ENCODE measurements around the gene SH3GL1.

SH3GL1 gene

GRCh38 chr19:4376028-4376670, 24.2 kb downstream of the SH3GL1 start:
- no peak for TF ChIP-seq CTCF (conservative IDR thresholded peaks at IDR 0.05; ENCODE audit: control insufficient read depth, insufficient read depth, low read depth, low read length)
- no peak overlapping the region for H3K4me3 ChIP-seq (ENCODE audit: control insufficient read depth, low read depth, low read length)

GRCh38 chr19:4375164-4376027, 25.0 kb downstream of the SH3GL1 start:
- peak; percentile 55 for TF ChIP-seq CTCF (conservative IDR thresholded peaks at IDR 0.05; ENCODE audit: control insufficient read depth, insufficient read depth, low read depth, low read length)
- DNase-seq (ENCODE audit: low read depth) = peak; percentile 84
- H3K4me3 ChIP-seq (ENCODE audit: control insufficient read depth, low read depth, low read length) = no peak overlapping the region

More at GRCh38 chr19:4376028-4376670, 24.2 kb downstream of the SH3GL1 start:
- no peak for DNase-seq (ENCODE audit: low read depth)

GRCh38 chr19:4374498-4375163, 25.7 kb downstream of the SH3GL1 start:
- H3K4me3 ChIP-seq (ENCODE audit: control insufficient read depth, low read depth, low read length) = no peak overlapping the region

GRCh38 chr19:4373601-4374497, 26.5 kb downstream of the SH3GL1 start:
- peak; percentile 50 for DNase-seq (ENCODE audit: low read depth)
- TF ChIP-seq CTCF (conservative IDR thresholded peaks at IDR 0.05; ENCODE audit: control insufficient read depth, insufficient read depth, low read depth, low read length) = no peak
- H3K4me3 ChIP-seq (ENCODE audit: control insufficient read depth, low read depth, low read length) = no peak overlapping the region

More at GRCh38 chr19:4374498-4375163, 25.7 kb downstream of the SH3GL1 start:
- peak; percentile 96 for DNase-seq (ENCODE audit: low read depth)
- no peak for TF ChIP-seq CTCF (conservative IDR thresholded peaks at IDR 0.05; ENCODE audit: control insufficient read depth, insufficient read depth, low read depth, low read length)

GRCh38 chr19:4373013-4373367, 27.4 kb downstream of the SH3GL1 start:
- no peak overlapping the region for H3K4me3 ChIP-seq (ENCODE audit: control insufficient read depth, low read depth, low read length)
- no peak for DNase-seq (ENCODE audit: low read depth)
- no peak for TF ChIP-seq CTCF (conservative IDR thresholded peaks at IDR 0.05; ENCODE audit: control insufficient read depth, insufficient read depth, low read depth, low read length)

Data from fibroblast of mammary gland (primary cell).